Measurements from ENCODE around the gene HOXC13.

DNA sequence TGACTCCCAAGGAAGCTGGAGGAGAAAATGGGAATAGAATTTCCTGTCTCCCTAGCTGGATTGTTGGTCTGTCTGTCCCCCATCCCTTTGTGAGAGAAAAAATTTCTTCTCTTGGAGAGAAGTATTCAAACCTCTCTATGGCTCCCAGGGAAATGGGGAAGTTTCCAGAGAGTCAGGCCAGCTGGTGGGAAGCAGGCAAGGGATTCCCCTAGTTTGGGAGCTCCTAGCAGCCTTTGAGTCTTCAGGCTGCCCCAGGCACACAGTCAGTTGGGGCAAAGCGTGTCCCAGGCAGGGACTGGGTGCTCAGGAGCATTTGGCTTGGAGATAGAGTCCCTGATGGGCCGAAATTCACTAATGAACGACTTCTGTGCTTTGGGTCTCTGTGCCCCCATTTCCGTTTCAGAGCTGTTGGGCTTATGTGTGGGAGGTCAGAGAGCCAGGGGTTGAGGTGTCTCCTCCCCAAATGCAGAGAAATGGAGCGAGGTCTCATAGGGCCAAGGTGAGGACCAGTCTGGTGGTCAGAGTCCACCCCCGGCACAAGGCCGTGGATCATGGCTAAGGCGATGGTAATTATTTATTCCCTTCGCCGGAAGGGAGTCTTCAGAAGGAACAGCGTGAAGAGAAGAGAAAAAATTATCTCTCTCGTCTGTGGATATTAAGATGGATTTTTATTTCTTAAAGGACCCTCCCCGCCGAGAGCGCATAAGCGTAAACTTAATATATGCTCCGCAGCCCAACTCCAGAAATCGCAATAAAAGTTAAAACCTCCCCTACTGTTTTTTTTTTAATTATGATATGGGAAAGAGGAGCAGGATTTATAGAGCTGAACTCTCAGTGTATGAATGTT, 54.8 kb downstream of the HOXC13 start:
- no peak for TF ChIP-seq POLR2AphosphoS5 (IDR thresholded peaks at IDR 0.05)
- TF ChIP-seq, protein P1, sequence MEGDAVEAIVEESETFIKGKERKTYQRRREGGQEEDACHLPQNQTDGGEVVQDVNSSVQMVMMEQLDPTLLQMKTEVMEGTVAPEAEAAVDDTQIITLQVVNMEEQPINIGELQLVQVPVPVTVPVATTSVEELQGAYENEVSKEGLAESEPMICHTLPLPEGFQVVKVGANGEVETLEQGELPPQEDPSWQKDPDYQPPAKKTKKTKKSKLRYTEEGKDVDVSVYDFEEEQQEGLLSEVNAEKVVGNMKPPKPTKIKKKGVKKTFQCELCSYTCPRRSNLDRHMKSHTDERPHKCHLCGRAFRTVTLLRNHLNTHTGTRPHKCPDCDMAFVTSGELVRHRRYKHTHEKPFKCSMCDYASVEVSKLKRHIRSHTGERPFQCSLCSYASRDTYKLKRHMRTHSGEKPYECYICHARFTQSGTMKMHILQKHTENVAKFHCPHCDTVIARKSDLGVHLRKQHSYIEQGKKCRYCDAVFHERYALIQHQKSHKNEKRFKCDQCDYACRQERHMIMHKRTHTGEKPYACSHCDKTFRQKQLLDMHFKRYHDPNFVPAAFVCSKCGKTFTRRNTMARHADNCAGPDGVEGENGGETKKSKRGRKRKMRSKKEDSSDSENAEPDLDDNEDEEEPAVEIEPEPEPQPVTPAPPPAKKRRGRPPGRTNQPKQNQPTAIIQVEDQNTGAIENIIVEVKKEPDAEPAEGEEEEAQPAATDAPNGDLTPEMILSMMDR (IDR thresholded peaks at IDR 0.05): no peak

All from prostate gland (tissue), 2 donors.